Astrocyte of the hippocampus (primary cell): ENCODE results near the gene MAPT.
"Not testable (repeated sequence)": the region's sequence is repeated elsewhere in the genome, so short reads cannot be mapped to it uniquely, and the experiment has no call there.

Experiments used
- DNase-seq: peaks from one replicate; pipeline ENCODE4 v3.0.0; 2011; ENCODE audit warnings: low read depth, low spot score

The MAPT gene

GRCh38 chr17:45900723-45901415 lies 6.5 kb downstream of the MAPT start:
- DNase-seq = no peak

DNA sequence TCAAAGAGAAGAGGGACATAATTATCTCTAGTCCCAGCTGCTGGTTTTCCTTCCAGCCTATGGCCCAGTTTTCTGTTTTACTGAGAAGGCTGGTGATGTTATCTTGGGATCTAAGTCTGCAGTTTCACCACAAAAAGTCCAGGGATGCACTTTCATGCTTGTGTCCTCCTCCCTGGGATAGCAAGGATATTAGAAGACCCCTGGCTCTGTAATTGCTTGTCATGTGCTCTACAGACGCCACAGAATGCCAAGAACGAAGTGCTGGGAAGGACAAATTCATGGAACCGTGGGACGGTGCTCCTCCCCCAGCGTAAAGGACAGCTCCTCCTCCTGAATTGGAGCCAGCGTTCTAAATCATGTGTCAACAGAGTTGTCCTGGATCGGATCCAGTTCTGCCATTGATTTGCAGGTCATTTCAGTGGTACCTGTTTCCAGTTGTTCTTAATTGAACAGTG lies 8.6 kb downstream of the MAPT start:
- DNase-seq = no peak

DNA sequence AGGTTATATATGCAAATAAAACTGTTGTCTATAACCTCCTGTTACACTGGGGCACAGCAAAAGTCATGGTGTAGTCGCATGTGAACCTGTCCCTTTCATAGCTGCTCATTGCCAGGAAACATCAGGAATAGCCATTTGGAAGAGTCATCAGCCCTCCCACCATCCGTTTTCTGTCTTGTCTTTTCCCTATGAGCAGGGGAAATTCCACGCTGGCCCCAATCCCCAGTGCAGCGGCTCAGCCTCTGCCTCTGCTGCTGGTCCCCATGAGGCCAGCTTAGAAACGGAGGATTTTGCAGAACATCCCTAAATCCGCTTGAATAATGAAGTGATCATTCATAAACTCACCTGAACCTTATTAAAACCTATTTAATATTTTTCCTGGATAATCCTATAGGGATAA lies 10.5 kb downstream of the MAPT start:
- DNase-seq = no peak

- no peak for DNase-seq
These were observed 11.5 kb downstream of the MAPT start for GRCh38 chr17:45905814-45906213.

DNA sequence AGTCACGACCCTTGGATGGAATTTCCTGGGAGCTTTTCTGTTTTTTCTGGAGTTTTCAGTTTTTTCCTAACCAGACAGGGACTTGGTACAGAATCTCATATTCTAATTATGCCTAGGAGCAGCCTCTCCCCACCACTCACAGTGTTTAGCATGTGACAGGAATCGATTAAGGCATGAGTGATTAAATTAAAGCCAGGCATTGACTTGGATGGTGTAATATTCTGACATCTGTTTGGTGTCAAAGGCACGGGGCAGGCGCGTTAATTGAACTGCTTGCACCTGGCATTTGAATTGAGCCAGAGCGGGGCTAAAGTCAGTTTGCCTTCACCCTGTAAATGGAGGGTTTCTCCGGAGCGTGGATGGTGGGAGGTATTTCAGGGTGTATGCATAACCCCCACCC lies 11.9 kb downstream of the MAPT start:
- DNase-seq = no peak

- no peak for DNase-seq
These were observed 12.7 kb downstream of the MAPT start for GRCh38 chr17:45906927-45907622.

GRCh38 chr17:45907750-45908395 lies 13.5 kb downstream of the MAPT start:
- no peak for DNase-seq

DNA sequence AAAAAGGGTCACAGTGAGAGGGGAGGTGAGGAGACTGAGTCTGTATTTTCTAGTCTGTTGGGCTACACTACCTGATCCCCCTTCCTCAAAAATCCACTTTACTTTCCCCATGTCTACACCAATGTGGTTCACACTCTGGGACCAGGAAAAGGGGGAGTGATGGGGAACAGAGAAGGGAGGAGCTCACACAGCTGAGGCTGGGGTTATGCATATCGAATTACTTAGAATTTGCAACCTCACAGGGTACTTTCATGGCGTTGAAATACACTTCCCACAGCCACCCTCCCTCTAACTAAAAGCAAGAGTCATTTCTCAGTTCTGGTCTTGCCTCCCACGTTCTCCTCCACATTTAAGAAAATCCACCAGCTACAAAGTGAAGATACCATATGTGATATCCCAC lies 14.1 kb downstream of the MAPT start:
- no peak for DNase-seq

GRCh38 chr17:45908935-45909334 lies 14.6 kb downstream of the MAPT start:
- no peak for DNase-seq

GRCh38 chr17:45910667-45911066 lies 16.3 kb downstream of the MAPT start:
- no peak for DNase-seq

DNA sequence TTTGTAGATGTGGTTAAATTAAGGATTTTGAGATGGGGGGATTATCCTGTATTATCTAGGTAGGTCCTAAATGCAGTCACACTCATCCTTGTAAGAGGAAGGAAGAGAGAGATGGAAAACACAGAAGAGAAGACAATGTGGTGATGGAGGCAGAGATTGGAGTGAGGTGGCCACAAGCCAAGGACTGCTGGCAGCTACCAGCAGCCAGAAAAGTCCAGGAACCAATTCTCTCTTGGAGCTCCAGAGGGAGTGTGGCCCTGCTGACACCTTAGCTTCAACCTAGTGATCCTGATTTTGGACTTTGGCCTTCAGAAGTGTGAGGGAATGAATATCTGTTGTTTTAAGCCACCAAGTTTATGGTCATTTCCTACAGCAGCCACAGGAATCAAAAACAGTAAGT lies 18.0 kb downstream of the MAPT start:
- no peak for DNase-seq

DNA sequence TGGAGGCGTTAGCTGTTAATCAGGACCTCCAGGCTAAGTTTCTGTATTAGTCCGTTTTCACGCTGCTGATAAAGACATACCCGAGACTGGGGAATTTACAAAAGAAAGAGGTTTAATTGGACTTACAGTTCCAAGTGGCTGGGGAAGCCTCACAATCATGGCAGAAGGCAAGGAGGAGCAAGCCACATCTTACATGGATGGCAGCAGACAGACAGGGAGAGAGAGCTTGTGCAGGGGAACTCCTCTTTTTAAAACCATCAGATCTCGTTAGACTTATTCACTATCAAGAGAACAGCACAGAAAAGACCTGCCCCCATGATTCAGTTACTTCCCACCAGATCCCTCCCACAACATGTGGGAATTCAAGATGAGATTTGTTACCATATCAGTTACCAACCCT lies 18.7 kb downstream of the MAPT start:
- not testable (repeated sequence) for DNase-seq

DNA sequence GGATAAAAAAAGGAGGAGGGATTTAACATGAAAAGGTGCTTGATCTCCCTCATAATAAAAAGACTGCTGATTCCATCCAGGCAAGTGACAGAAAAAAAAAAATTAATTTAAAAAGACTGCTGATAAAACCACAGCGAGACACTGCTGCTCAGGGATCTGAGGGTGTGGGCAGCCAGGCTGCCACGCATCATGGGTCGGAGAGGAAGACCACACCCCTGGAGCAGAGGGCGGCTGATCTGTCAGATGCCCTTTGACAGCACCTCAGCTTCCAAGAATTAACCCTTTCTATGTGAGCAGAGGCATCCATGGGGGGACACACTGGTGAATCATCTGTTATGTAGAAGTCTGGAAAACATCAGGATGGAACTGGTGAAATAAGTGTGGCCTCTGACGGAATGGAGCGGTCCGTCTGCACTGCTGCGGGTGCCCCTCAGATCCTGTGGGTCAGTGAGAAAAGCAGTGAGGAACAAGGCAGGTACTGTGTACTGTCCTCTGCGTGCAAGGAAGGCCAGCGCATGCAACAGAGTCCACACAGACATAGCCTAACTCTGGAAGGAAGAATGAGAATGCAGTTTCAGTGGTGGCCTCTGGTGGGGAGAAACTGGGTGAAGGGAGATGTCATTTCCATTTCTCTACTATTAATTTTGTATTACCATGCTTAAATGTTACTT lies 19.8 kb downstream of the MAPT start:
- DNase-seq = no peak

DNA sequence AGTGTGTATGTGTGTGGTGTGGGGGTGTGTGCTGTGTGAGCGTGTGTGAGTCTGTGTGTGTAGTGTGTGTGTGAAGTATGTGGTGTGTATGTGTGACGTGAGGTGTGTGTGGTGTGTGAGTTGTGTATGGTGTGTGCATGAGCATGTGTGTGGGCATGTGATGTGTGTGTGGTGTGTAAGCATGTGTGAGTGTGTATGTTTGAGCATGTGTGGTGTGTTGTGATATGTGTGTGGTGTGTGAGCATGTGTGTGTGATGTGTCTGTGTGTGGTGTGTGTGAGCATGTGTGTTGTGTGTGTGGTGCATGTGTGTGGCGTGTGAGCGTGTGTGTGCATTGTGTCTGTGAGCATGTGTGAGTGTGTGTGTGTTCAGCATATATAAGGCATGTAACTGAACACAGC lies 20.9 kb downstream of the MAPT start:
- no peak for DNase-seq

DNA sequence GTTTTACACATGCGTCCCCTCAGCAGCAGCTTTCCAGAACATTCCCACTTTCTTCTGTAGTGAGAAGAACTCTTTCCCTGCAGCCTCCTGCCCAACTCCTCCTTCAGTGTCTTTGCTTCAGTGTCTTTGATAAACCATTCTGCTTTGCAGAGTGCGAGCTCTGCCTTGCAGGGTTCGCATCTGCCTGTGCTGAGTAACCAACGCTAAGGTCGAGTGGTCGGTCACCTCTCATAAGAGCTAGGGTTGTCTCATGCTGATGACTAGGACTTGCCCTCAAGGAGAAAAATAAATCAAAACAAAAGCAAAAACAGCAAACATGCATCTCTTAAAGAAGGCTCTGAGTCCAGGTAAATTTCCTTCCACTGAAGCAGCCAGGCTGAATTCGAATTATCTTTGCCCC lies 22.7 kb downstream of the MAPT start:
- DNase-seq = no peak

DNA sequence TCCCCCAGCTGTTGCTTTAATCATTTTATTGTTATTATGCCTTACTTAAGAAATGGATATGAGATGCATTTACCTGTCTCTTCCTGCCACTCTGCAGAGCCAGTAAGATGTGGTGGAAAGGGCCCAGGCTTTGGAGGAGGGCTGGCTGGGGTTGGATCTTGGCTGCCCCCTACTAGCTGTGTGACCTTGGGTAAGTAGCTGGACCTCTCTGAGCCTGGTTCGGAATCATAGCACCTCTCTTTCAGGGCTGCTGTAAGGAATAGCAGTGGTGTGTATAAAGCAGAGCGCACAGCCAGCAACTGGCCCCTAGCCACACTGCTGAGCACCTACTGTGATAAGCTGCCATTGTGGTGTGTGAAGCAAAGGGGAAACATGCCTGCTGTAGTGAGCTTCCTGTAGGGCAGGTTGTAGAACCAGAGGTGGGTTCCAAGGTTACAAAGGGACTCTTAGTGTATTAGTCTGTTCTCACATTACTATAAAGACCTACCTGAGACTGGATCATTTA lies 23.9 kb downstream of the MAPT start:
- no peak for DNase-seq

GRCh38 chr17:45919136-45919535 lies 24.8 kb downstream of the MAPT start:
- DNase-seq = no peak

DNA sequence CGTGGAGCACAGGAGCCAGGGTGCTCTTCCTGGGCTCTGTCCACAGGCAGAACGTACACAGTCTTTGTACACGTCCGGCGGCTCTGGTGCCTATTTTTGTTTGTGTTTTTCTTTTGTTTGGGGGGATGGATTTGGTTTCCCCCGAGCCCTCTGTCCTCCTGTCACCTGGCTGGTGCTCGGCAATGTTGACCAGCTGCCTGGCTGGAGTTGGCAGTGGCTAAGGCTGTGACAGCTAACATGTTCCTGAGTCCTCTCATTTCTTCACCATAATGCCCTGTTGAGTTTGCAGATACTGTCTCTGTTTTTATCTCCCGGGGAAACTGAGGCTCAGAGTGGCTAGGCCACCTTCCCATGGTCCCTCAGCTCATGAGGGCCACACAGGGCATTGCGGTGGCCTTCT lies 25.7 kb downstream of the MAPT start:
- DNase-seq = no peak

DNA sequence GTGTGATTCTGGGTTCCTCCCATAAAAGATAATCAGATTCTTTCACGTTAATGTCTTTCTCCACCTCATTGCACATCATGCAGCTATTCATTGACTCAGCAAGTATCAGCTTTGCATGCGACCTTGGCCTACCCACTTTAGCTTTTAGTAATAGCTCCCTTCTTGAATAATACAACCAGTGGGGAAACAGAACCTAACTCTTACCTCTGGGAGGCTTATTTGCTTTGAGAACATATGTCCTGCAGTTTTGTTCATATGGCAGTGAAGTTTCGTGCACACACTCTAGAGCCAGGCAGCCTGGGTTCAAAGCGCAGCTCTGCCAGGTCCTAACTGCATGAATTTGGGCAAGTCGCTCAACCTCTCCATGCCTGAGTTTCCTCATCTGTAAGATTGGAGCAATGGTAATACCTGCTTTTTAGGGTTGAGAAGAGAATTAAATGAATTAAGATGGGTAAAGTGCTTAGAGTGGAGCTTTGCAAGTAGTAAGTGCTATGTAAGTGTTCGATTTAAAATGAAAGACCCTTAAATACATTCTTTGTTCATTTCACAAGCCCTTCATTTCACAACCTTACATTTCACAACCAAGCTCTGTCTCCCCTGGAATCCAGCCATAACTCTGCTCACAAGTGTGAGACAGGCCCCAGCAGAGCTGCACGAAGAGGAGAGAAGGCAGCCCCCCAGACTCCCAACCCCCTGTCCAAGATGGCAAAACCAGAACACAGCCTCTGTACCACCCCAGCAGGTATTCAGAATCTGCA lies 29.3 kb downstream of the MAPT start:
- DNase-seq = no peak

DNA sequence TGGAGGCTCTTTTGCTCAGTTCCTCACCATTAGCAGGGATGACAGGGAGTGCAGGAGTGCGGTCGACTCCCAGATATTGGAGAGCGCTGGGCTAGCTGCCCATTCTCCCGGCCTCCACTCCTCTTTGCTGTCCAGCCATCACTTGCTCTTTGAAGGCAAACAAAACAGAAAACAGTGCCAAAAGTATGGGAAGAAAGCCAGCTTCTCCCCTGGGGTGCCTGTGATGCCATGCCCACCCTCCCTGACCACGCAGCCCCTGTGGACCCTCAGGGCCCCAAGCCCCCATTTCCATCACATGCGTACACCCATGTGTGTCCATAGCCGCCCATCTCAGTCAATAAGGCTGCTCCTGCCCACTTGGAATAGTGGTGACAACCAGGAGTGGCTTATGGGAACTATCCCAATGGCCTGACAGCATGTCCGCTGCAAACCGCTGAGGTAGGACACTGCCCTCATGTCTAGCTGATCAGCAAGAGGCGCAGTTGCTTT lies 30.0 kb downstream of the MAPT start:
- DNase-seq = no peak

DNA sequence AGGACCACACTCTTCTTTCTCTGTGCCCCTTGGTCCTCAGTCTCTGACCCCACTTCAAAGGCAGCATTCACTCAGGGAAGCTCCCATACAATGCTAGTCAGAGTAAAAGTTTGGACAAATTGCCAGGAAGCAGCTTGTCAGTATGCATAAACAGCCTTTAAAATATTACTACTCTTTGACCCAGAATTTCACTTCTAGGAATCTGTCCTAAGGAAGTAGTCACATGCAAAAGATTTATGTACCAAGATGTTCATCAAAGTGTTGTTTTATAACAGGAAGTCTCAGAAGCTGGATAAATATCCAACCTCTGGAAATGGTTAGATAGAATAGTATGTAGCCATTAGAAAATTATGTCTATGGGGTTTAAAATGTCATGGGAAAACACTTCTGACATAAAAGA lies 31.0 kb downstream of the MAPT start:
- DNase-seq = no peak
